Liver (tissue), 9 donors: Measurements from ENCODE around the gene ZNRF3. TPM values are rescaled to one million over a fixed set of nuclear protein-coding genes. Genes with fewer than 3 reads are reported as not detected.

ENCODE experiments used
- DNase-seq: peaks from one replicate; pipeline ENCODE4 v3.0.0-alpha.2; 2017; ENCODE audit warnings: low spot score
- H3K27ac ChIP-seq, 2 donors: one replicate each; pipeline ENCODE4 v1.7.0; 2013; ENCODE audit warnings: inconsistent platforms in 2 of 2, low read length in 2 of 2, control low read depth in 1 of 2, low read depth in 1 of 2, mild to moderate bottlenecking in 1 of 2
- H3K27me3 ChIP-seq, 4 donors: one replicate each; pipeline versions ENCODE4 v1.6.1 to v1.7.0; 2013; ENCODE audit warnings: low read length in 3 of 4, inconsistent platforms in 1 of 4, mild to moderate bottlenecking in 1 of 4, moderate library complexity in 1 of 4; ENCODE audit not compliant: control insufficient read depth in 4 of 4, insufficient read depth in 4 of 4
- H3K36me3 ChIP-seq, 4 donors: one replicate each; pipeline versions ENCODE4 v1.6.1 to v1.7.0; 2013; ENCODE audit warnings: low read length in 3 of 4, mild to moderate bottlenecking in 3 of 4, low read depth in 1 of 4, moderate library complexity in 1 of 4; ENCODE audit not compliant: control insufficient read depth in 4 of 4, insufficient read depth in 3 of 4
- H3K4me1 ChIP-seq, 4 donors: one replicate each; pipeline versions ENCODE4 v1.6.1 to v1.7.0; 2013; ENCODE audit warnings: low read length in 3 of 4, mild to moderate bottlenecking in 3 of 4, moderate library complexity in 1 of 4; ENCODE audit not compliant: control insufficient read depth in 4 of 4, insufficient read depth in 4 of 4
- H3K4me3 ChIP-seq, 3 donors: one replicate each; pipeline versions ENCODE4 v1.6.1 to v1.7.0; 2013; ENCODE audit warnings: low read length in 3 of 3, control low read depth in 1 of 3, low read depth in 1 of 3, mild to moderate bottlenecking in 1 of 3
- H3K9ac ChIP-seq, 2 donors: one replicate each; pipeline ENCODE4 v1.7.0; 2013; ENCODE audit warnings: low read length in 2 of 2, mild to moderate bottlenecking in 2 of 2, moderate library complexity in 2 of 2, control low read depth in 1 of 2, low read depth in 1 of 2
- H3K9me3 ChIP-seq, 4 donors: one replicate each; pipeline versions ENCODE4 v1.6.1 to v1.7.0; 2013; ENCODE audit warnings: low read length in 3 of 4; ENCODE audit not compliant: control insufficient read depth in 4 of 4
- CTCF ChIP-seq: fragments of 150-350 bp; IDR thresholded peaks from 2 replicates; pipeline ENCODE4 v1.5.1; 2017; ENCODE audit warnings: improper control_type of control experiment, low read depth, low read length; ENCODE audit not compliant: missing input control
- EGR1 ChIP-seq, 2 donors: IDR thresholded peaks; 2 replicates each; pipeline ENCODE4 v1.6.1; 2016 to 2018; ENCODE audit warnings: antibody characterized with exemption in 2 of 2, low read depth in 2 of 2
- FOXA1 ChIP-seq: IDR thresholded peaks from 2 replicates; pipeline ENCODE4 v1.6.1; 2016; ENCODE audit warnings: antibody characterized with exemption
- FOXA2 ChIP-seq: IDR thresholded peaks from 2 replicates; pipeline ENCODE4 v1.6.1; 2016; ENCODE audit warnings: antibody characterized with exemption
- GABPA ChIP-seq, 2 donors: IDR thresholded peaks in 1 of 2; conservative IDR thresholded peaks in 1 of 2; 2 replicates each; pipeline ENCODE4 v1.6.1; 2016; ENCODE audit warnings: antibody characterized with exemption in 2 of 2, mild to moderate bottlenecking in 1 of 2, moderate library complexity in 1 of 2
- HNF4A ChIP-seq, 2 donors: conservative IDR thresholded peaks; 2 replicates each; pipeline ENCODE4 v1.6.1; 2016; ENCODE audit warnings: antibody characterized with exemption in 2 of 2, mild to moderate bottlenecking in 2 of 2
- HNF4G ChIP-seq: IDR thresholded peaks from 2 replicates; pipeline ENCODE4 v1.6.1; 2016; ENCODE audit warnings: antibody characterized with exemption
- JUND ChIP-seq, 2 donors: IDR thresholded peaks; 2 replicates each; pipeline ENCODE4 v1.6.1; 2016; ENCODE audit warnings: antibody characterized with exemption in 2 of 2
- NR2F2 ChIP-seq: IDR thresholded peaks from 2 replicates; pipeline ENCODE4 v1.6.1; 2016; ENCODE audit warnings: antibody characterized with exemption
- RAD21 ChIP-seq, 2 donors: IDR thresholded peaks; 2 replicates each; pipeline ENCODE4 v1.6.1; 2016; ENCODE audit warnings: antibody characterized with exemption in 2 of 2, mild to moderate bottlenecking in 2 of 2
- REST ChIP-seq: IDR thresholded peaks from 2 replicates; pipeline ENCODE4 v1.6.1; 2016; ENCODE audit warnings: antibody characterized with exemption, mild to moderate bottlenecking
- RXRA ChIP-seq, 2 donors: IDR thresholded peaks; 2 replicates each; pipeline ENCODE4 v1.6.1; 2017 to 2018; ENCODE audit warnings: antibody characterized with exemption in 2 of 2, mild to moderate bottlenecking in 1 of 2
- SP1 ChIP-seq: IDR thresholded peaks from 2 replicates; pipeline ENCODE4 v1.6.1; 2018; ENCODE audit warnings: antibody characterized with exemption, mild to moderate bottlenecking
- TAF1 ChIP-seq: conservative IDR thresholded peaks from 2 replicates; pipeline ENCODE4 v1.6.1; 2016; ENCODE audit warnings: antibody characterized with exemption, mild to moderate bottlenecking
- YY1 ChIP-seq: IDR thresholded peaks from 2 replicates; pipeline ENCODE4 v1.6.1; 2016; ENCODE audit warnings: antibody characterized with exemption, mild to moderate bottlenecking
- ZBTB33 ChIP-seq: IDR thresholded peaks from 2 replicates; pipeline ENCODE4 v1.6.1; 2016; ENCODE audit warnings: antibody characterized with exemption
- WGBS: extraction: QIAGEN DNeasy Blood & Tissue Kit; methylation state at CpG from one replicate; pipeline ENCODE4 v1.1.7; 2013; 5-methylcytosine and 5-hydroxymethylcytosine counted together
- polyA plus RNA-seq, 2 donors: library from polyadenylated mRNA; stranded (reverse) in 1 of 2; unstranded in 1 of 2; fragments of 200-250 nt in 1 of 2; fragments of >200 nt in 1 of 2; fragmentation: Nextera tagmentation in 1 of 2; extraction: Ambion mirVana in 1 of 2; gene quantifications; one replicate each; pipeline versions ENCODE4 v1.2.1 to v1.2.3, GENCODE V29; 2013 to 2015
- total RNA-seq, 2 donors: library from RNA; depleted of rRNA; stranded (reverse); fragments of >200 nt; gene quantifications; one replicate each; pipeline ENCODE4 v1.2.3, GENCODE V29; 2014
- TF ChIP-seq, protein P1 (sequence below): IDR thresholded peaks from 2 replicates; pipeline ENCODE4 v1.6.1; 2016; ENCODE audit warnings: antibody characterized with exemption
- TF ChIP-seq, protein P2 (sequence below): IDR thresholded peaks from 2 replicates; pipeline ENCODE4 v1.6.1; 2016; ENCODE audit warnings: antibody characterized with exemption
- donor health status: healthy.
- donor health status: healthy.
- donor health status: healthy.
- donor health status: healthy.
- donor health status: healthy.

ZNRF3 gene
- total and polyA plus RNA-seq, 4 donors = 2.2 to 5.9 (median 4.7) TPM

- Histone ChIP-seq H3K4me1 (peaks cover 14 to 52% (median 26%) of the 10 kb centered on the region in 4 donors), H3K9me3 (no peaks in the 10 kb centered on the region), H3K9ac (no peak overlapping the region), H3K36me3 (no peaks in the 10 kb centered on the region), H3K4me3 (no peak overlapping the region), H3K27me3 (no peaks in the 10 kb centered on the region), H3K27ac (peak overlapping the region; percentile 75 to 84)
- DNase-seq = no peak
- TF ChIP-seq EGR1 (IDR thresholded peaks at IDR 0.05; ENCODE audit: low read depth in 2 of 2) = no peak
- peak in 1 of 2 donors; percentile 69 for TF ChIP-seq HNF4A (conservative IDR thresholded peaks at IDR 0.05)
- peak; percentile 12 for TF ChIP-seq FOXA1
- TF ChIP-seq GABPA (IDR thresholded peaks at IDR 0.05 in 1 of 2, conservative IDR thresholded peaks at IDR 0.05 in 1 of 2) = no peak
- no peak for TF ChIP-seq SP1
- peak; percentile 39 to 43 for TF ChIP-seq JUND (IDR thresholded peaks at IDR 0.05)
- TF ChIP-seq REST = peak; percentile 32
- TF ChIP-seq HNF4G = peak; percentile 10
- TF ChIP-seq FOXA2 = no peak
- TF ChIP-seq, protein P1, sequence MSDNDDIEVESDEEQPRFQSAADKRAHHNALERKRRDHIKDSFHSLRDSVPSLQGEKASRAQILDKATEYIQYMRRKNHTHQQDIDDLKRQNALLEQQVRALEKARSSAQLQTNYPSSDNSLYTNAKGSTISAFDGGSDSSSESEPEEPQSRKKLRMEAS = no peak
- TF ChIP-seq NR2F2 = no peak
- peak; percentile 39 for TF ChIP-seq YY1
- TF ChIP-seq RAD21 (IDR thresholded peaks at IDR 0.05) = no peak
- no peak for TF ChIP-seq TAF1
- TF ChIP-seq, protein P2, sequence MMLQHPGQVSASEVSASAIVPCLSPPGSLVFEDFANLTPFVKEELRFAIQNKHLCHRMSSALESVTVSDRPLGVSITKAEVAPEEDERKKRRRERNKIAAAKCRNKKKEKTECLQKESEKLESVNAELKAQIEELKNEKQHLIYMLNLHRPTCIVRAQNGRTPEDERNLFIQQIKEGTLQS = no peak
- no peak for TF ChIP-seq CTCF
- TF ChIP-seq RXRA (IDR thresholded peaks at IDR 0.05) = peak; percentile 55 to 81
- TF ChIP-seq ZBTB33 = no peak
- WGBS = 63% methylated on average over 4 of the region's 4 CpGs
These were observed 95.8 kb downstream of the ZNRF3 start for GRCh38 chr22:28978863-28979796.
